Activated CD8-positive, alpha-beta memory T cell treated with anti-CD3 and anti-CD28 coated beads for 4 hours (primary cell): ENCODE results near the gene SMAGP.
"Not testable (repeated sequence)": the region's sequence is repeated elsewhere in the genome, so short reads cannot be mapped to it uniquely, and the experiment has no call there.

Source experiments
- DNase-seq, 2 donors: peaks; one replicate each; pipeline ENCODE4 v3.0.0-alpha.2; 2020; ENCODE audit warnings: low read depth in 2 of 2

Gene SMAGP

DNA sequence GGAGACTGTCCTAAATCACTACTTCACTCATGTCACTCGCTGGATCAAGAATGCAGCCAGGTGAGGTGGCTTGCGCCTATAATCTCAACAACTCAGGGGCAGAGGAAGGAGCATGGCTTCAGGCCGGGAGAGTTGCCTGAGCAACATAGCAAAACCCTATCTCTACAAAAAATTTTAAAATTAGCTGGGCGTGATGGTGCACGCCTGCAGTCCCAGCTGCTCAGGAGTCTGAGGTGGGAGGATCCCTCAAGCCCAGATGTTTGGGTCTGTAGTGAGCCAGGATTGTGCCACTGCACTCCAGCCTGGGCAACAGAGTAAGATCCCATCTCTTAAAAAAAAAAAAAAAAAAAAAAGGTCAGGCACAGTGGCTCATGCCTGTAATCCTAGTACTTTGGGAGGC lies 5.9 kb downstream of the SMAGP start:
- DNase-seq = no peak

- no peak for DNase-seq
These were observed 6.9 kb downstream of the SMAGP start for GRCh38 chr12:51263341-51263740.

- DNase-seq = no peak
These were observed 7.4 kb downstream of the SMAGP start for GRCh38 chr12:51262758-51263177.

- DNase-seq = not testable (repeated sequence)
These were observed 10.6 kb downstream of the SMAGP start for GRCh38 chr12:51259600-51259999.

- DNase-seq = no peak
These were observed 15.7 kb downstream of the SMAGP start for GRCh38 chr12:51254536-51254935.

GRCh38 chr12:51253276-51253675 lies 16.9 kb downstream of the SMAGP start:
- DNase-seq = no peak

DNA sequence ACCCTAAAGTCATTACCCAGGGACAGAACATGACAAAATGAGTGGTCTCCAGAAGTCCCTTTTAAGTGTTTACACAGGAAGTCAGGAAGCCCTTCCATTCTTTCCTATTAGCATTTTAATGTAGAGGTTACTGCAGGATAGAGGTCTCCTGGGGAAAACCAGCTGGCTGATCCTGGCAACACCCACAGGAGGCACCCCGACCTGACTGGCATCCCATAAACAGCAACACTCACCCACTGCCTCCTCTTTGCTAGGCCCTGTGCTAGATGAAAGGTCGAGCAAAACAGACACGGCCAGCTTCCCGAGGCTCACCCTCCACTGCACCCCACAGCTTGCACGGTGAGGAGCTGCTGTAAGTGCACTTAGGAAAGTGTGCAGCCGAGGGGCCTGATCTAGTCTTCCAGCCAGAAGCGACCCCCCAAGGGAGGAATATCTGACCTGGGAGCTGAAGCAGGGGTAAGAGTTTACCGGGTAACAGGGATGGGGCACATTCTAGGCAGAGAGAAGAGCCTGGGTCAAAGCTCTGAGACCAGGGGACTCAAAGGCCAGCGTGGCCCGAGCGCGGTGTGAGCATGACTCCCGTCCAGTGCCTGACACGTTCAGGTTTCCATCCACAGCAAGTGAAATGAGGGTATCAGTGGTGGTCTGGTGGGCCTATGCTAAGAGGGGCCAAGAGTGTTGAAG lies 22.6 kb downstream of the SMAGP start:
- DNase-seq = no peak

DNA sequence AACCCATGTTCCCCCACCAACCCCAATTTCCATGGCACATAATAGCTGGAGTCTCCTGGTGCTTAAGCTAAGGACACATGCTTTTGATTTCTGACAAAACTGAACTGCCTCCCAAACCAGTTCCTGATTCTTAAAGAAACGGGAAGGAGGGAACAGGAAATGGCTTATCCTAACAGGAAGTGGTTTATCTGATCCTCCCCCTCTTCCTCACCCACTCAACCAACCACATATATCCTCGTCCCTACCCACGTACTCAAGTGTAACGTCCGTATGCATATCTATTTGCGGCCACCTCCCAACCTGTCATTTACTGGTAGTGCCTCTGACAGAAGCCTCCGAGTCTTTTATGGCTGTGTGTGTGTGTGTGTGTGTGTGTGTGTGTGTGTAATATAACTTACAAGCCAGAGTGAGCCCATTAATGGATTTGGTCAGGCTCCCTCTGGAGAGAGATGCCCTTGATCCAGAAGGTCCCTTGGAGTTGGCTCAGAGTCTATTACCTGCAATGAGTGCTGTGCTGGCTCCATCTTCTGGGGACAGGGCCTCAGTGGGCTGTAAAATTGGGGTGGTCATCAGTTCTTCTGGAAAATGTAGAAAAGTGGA lies 23.9 kb downstream of the SMAGP start:
- DNase-seq = no peak

DNA sequence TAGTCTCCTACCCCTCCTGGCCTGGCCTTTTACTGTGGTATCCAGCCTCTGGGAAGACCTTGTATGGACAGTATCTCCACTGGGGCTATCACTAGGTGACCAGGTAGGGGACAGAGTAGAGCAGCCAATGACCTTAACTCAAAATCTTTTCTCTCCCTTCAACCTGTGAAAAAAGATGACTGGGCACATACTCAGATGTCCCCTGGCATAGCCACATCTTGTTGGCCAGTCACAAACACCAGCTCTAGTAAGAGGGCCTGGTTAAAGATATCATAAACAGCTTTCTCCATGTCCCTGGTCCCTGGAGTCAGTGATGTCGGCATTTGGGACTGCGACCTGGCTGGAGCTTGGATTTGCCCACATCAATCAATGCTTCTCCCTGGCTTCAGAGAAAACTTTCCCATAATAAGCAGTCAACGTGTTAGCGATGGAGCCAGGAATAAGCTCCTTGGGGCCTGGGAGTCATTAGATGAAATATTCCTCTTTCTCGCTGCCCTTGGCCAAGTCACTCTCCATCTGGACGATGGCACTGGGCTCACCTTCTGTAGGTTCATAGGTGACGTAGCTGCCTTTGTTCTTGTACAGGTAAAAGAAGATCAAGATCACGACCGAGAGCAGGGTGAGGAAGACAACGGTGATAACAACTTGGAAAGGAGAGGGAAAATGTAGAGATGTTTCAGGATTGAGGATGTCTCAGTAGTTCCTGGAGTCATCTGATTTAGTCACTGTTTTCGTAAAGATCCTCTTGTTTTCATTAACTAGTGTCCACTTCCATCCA lies 24.6 kb downstream of the SMAGP start:
- DNase-seq = no peak

GRCh38 chr12:51244269-51244668 lies 25.9 kb downstream of the SMAGP start:
- DNase-seq = no peak

GRCh38 chr12:51242876-51243275 lies 27.3 kb downstream of the SMAGP start:
- DNase-seq = no peak

DNA sequence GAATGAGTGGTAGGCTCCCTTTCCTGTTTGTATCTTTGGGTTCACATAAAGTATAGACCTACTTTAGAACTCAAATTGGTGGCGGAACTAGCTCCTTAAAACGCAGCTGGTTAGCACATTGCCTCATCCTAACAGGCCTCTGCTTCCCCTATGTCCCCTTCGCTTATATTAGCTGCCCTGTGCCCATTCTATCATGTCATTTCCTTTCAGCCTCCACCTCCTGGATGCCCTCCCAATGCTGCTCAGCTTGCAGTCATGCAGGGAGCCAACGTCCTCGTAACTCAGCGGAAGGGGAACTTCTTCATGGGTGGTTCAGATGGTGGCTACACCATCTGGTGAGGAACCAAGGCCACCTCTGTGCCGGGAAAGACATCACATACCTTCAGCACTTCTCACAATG lies 28.1 kb downstream of the SMAGP start:
- no peak for DNase-seq

DNA sequence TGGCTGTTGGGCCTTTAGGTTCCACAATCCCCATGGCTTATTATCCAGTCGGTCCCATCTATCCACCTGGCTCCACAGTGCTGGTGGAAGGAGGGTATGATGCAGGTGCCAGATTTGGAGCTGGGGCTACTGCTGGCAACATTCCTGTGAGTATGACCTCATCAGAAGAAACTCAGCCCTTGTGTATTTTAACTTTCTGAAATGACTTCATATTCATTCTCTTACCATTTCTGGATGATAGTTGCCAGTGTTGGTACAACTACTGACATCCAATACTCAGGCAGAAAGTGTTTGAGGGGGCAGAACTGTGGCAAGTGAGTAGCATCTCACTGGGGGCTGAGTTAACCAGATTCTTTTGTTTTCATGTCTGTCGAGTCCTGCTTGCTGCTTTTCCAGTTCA lies 29.2 kb downstream of the SMAGP start:
- DNase-seq = no peak

- peak; percentile 83 to 88 for DNase-seq
These were observed 31.5 kb downstream of the SMAGP start, which contains the start of gene DAZAP2 for GRCh38 chr12:51238510-51239334. DAZAP2 (plus strand) TSS chr12:51238826; CDS start chr12:51238908, 82 bp downstream.

DNA sequence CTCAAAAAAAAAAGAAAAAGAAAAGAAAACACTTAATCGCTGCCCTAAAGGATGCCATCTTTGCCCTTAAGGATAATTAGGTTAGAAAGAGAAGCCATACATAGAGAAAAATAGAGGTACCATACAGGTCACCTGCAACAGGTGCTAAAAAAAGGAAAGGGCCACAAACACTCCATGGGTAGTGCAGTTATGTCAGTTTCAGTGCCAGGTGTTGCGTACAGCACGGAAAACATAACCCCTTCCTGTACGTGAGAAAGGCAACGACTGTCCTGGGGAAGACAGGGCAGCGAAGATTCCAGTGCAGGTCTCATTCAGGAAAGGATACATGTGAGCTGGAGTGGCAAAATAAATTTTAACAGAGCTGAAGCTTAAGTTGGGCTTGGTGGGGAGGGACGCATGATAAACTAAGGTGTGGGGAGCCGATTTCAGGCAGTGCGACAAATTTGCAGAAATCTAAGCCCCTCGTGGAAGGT lies 32.1 kb downstream of the SMAGP start:
- no peak for DNase-seq

GRCh38 chr12:51234530-51234929 lies 35.7 kb downstream of the SMAGP start:
- DNase-seq = no peak

- no peak for DNase-seq
These were observed 37.6 kb downstream of the SMAGP start for GRCh38 chr12:51232642-51233041.

DNA sequence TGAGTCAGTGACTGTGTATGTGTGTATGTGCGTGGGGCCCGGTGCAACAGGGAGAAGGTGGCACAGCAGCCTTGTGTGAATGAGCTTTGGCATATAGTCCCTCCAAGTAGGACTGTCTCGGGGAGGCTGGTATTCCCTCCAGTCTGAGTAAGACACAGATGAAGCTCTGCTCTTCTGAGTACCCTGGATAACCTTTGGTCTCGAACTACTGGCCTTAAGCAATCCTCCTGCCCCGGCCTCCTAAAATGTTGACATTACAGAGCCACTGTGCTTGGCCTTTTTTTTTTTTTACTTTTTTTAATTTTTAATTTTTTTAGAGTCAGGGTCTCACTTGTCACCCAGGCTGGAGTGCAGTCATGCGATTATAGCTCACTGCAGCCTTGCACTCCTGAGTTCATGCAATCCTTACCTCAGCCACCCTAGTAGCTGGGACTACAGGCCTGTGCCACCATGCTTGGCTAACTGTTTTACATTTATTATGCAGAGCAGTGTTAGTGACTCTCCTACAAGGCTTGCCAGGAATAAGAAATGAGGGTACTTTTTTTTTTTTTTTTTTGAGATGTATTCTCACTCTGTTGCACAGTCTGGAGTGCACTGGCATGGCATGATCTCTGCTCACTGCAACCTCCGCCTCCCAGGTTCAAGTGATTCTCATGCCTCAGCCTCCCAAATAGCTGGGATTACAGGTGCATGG lies 41.0 kb downstream of the SMAGP start:
- DNase-seq = no peak

DNA sequence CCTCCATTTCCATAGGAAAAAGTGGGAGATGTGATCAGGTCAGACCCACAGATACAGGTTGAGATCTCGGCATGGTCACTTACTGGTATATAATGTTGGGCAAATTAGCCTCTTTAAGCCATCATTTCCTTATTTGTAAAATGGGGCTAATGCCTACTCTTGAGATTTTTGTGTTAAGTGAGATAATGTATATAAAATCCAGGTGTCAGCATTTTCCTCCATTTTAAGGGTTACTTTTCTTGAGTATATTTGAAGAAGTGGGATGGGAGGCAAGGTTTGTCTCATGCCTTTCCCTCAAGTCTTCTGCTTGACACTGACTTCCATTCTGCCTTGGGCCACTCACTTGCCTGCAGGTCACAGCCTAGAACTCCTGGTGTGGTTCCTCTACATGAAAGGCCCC lies 42.3 kb downstream of the SMAGP start:
- DNase-seq = no peak

- not testable (repeated sequence) for DNase-seq
These were observed 43.1 kb downstream of the SMAGP start for GRCh38 chr12:51227112-51227511.

- DNase-seq = no peak
These were observed 44.4 kb downstream of the SMAGP start for GRCh38 chr12:51225771-51226170.
